HG02885 (cell line): ENCODE results near the gene FOXC1.

Experiments used
- ATAC-seq: cut with Tn5 transposase; IDR thresholded peaks from one replicate; pipeline ENCODE4 v1.9.1; 2021; ENCODE audit warnings: mild to moderate bottlenecking; ENCODE audit not compliant: unreplicated experiment, poor library complexity

The FOXC1 gene

DNA sequence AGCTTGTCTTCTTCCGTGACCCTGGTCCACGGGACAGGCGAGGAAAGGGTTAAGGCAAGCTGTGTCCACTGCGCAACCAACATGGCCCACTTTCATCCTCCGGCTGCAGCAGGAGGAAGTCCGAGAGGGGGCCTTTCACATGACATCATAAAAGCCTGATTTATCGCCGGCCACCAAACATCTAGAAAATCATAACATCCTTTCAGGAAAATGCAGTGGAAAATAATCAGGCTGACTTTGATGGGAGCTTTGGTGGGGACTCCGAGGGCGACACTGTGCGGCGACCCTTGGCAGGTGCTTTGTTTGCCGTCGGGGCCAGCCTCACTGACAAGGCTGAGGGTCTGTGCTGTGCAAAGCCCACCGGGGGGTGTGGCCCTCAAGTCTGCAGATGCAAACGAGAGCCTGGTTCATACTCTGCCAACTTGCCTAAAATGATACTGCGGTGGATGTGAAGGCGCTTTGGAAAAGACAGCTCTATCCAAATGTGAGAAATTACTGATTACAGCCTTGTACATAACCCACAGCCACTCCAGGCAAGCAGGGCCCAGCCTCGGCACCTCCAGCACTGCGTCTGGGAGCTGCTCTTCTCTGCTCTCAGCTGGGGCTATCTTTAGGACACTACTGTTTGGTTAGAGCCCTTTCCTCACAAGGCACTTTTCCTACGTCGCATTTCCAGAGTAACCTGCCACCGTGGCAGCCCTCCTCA is 25.7 kb downstream of the FOXC1 start:
- no peak for ATAC-seq

DNA sequence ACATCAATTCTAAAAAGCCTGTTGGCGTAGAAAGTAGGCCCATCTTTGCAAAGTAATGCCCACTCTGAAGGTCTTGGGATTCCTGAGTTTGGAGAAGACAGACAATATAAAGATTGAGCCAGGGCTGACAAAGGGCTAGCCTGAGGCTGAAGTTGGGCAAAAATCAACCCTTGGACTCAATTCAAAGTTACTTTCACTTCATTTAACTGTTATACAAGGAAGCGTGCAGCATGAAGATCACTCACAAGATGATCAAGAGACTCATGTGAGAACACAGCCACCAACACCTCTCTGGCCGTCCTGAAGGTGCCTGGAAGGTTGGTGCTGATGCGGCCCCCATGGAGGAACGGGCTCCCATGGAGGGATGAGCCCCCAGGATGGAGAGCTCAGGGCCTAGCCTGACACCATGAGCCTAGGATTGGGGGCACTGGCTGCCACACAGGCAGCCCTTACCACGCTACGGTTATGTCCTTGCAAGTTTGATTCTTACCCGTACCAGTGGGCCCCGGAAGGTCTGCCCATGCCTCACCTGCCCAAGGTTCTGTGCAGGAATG is 26.6 kb downstream of the FOXC1 start:
- no peak for ATAC-seq

DNA sequence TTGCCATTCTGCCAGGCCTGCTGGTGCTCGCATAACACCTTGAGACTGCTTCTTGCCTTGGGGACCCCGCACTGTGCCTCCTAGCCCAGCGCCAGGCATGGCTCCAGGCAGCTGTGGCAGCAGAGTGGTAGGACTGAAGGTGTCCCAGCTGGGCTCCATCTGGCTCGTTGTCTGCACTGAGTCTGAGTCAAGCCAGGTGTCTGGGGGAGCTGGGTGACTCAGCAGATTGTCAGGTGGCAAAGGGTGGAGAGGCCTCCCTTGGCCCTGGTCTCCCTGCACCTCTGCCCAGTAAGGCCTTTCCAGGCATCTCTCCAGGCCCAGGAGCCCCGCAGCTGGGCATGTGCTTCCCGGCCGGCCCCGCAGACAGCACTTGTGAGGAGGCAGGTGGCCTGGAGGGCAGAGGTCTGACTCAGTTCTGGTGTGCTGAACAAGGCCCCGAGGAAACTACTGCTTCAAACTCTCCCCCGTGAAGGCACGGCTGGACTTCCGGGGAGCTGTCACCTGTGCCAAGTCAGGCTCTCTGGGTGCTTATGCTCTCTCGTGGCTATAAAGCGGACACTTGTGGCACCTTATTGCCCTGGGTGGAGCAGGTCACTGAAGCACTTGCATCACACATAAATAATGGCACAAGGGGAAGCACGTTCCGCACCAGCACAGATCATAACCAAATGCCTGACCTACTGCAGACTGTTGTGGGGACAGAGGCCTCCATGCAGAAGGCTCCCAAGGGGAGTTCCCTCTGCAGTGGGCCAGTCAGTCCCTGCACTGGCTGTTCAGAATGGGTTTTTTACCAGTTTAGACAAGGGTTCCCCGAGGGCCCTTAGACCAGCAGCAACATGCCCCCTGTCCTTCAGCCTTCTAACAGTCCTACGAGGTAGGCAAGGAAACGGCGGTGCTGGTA is 27.5 kb downstream of the FOXC1 start:
- no peak for ATAC-seq

DNA sequence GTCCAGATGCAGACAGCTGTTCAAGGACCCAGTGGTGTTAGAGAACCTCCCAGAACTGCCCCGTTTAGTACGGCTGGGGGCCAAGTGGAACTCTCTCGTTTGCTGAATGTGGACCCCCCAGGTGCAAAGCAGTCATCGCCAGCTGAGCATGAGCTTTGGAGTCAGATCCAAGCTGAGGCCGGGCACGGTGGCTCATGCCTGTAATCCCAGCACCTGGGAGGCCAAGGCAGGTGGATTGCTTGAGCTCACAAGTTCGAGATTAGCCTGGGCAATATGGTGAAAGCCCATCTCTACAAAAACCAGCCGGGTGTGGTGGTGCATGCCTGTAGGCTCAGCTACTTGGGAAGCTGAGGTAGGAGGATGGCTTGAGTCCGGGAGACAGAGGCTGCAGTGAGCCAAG is 29.7 kb downstream of the FOXC1 start:
- ATAC-seq, result no peak

DNA sequence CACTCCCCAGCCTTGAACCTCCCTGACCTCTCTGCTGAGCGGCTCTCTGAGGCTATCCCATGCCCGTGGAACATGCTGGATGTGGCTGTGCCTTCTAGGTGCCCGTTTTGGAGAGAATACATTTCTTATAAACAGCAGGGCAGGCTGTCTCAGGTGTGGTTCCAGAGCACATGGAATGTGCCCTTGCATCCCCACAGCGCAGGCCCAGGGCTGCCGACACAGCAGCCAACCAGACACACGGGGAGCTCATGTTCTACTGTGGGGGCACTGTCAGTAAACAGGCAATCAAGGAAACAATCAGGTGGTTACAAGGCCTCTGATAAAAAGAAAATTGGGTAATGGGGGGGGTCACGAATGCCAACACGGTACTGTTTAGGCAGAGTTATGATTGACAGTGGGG is 30.8 kb downstream of the FOXC1 start:
- ATAC-seq, result no peak

GRCh38 chr6:1641343-1641885 is 31.7 kb downstream of the FOXC1 start:
- ATAC-seq, result no peak

- ATAC-seq, result no peak
Measured at GRCh38 chr6:1643111-1643510, 33.4 kb downstream of the FOXC1 start.

DNA sequence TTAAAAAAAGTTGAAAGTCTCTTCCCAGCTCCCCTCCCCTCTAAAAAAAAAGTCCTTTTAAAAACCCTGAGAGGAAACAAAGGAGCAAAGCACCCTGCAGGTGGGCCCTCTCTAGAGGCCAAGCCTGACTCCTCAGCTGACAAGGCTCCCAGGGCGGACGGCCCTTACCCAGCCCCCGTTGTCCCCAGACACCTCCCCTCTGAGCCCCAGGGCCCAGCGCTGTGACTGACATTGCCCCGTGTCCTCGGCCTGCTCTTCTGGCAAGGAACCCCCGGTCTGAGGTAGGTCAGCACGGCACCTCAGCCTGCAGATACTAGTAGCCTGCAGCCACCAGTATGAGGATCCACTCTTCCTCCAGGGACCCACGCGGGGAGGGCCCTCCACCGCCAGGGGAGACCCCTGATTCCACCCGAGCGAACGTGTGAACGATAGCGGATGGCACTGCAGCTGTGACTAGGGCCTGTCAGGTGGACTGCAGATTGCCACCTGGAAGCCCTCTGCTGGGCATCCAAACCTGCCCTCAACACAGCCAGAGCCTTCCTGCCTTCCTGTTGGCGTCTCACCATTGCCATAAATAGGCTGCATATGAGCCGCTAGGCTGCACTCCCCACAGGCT is 34.2 kb downstream of the FOXC1 start:
- no peak for ATAC-seq

DNA sequence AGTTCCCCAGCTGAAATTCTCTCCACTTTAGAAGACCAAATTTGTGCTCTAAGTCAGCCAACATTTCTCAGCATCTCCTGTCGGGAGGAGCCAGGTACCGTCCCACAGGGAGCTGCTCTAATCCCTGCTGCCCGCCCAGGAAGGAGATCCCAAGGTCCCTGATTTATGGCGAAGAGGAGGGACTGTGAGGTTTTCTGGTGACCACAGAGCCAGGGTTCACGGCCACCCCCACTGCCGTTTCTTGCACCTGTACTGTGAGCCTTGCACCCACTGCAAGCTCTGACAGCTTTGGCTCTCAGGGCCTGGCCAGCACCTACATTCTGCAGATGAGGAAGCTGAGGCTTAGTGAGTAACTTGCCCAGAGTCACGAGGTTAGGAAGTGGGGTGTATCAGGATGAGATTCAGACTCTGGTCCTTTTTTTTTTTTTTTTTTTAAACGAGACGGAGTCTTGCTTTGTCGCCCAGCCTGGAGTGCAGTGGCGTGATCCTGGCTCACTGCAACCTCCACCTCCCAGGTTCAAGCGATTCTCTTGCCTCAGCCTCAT is 34.9 kb downstream of the FOXC1 start:
- ATAC-seq, result no peak

GRCh38 chr6:1645466-1646185 is 35.9 kb downstream of the FOXC1 start:
- no peak for ATAC-seq

DNA sequence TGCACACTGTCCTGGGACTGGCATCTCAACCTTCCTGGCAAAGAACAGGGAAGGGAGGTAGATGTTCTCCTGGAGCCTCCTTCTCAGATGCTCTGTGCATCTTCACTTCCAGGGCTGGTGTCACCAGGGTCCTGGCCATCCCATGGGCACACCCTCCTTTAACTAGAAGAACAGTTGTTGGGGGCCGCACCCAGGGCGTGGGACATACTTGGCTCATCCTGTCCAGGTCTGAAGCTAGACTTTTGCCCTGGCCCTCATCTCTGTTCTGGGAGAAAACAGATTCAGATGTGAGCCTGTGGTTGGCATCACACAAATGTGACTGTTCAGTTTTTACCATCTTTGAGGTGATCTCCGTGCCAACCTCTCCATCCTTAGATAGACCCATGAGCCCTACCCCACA is 41.6 kb downstream of the FOXC1 start:
- ATAC-seq, result no peak

DNA sequence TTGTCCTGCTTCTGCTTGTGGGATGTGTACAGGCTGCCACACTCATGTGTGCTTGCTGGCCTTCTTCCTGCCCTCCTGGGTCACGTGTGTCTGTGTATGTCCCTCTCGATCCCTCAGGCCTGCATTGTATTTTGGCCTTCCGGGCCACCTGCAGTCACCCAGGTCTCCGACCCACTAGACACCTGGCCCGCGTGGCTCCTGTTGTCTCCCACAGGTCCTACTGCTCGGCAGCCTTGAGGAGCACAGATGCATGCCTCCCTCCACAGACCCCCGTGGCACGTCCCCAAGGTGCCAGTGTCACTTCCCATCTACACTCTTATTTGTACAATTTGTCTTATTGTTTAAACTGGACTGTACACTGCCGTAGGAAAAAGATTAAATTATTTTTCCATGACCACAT is 43.1 kb downstream of the FOXC1 start:
- no peak for ATAC-seq

DNA sequence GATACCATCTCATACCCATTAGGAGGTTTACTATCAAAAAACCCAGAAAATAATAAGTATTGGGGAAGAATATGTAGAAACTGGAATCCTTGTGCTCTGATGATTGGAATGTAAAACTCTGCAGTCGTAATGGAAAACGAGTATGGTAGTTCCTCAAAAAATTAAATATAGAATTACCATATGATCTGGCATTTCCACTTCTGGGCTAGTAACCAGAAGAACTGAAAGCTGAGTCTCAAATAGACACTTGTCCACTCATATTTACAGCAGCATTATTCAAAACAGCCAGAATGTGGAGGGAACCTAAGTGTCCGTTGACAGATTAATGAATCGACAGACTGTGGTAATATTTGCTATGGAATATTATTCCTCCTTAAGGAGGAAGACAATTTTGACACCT is 44.3 kb downstream of the FOXC1 start:
- no peak for ATAC-seq

- ATAC-seq, result no peak
Measured at GRCh38 chr6:1657116-1657770, 47.5 kb downstream of the FOXC1 start.

DNA sequence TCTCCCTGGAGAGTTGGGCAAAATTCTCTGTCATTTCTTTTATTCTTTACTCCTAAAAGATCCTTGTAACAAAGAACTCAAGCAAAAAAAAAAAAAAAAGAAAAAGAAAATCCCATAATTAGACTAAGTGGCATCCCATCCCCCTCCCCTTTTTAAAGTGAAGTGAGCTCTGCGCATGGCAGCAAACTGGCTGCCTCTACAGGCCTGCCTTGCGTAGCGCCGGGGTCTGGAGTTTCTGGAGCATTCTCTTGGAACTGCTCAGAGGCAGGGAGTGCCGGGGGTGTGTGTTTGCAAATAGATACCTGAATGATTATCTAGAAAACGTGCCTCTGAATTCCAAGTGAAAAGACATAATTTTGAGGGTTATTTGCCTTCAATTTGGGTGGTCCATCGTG is 48.1 kb downstream of the FOXC1 start:
- no peak for ATAC-seq

GRCh38 chr6:1658212-1659005 is 48.7 kb downstream of the FOXC1 start:
- ATAC-seq, result no peak

DNA sequence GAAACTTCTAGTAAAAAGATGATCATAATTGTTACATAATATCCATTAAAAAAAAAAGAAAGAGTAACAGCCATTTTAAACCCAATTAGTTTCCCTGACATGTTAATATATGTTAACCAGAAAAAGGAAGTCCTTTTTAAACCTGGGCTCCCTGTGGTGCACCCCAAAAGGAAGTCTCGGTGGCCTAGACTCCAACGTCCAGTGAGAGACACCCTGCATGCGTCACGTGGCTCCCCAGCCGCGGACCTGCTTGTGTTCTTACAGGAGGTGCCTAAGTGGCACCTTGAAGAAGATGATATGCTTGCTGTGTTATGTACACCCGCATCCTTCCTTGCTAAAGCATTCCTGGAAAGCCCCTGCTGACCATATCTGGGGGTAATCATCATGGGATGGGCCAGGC is 50.1 kb downstream of the FOXC1 start:
- ATAC-seq, result peak; percentile 50

DNA sequence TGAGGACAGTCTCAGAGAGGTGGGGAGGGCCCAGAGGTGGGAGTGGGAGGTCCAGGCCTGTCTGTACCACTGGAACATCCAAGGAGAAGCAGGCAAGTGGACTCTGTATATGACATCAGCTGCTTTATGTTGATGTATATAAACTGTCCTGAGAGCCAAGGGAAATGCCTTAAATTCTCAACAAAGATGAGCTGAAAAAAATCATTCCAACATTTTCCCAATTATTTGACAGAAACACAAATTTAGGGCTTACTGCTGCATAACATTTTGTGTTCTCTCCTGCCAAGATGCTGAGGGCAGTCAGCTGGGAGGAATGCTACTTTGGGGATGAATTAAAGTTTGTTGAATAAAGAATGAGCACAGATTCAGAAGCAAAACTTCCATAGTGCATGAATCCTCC is 52.8 kb downstream of the FOXC1 start:
- ATAC-seq, result no peak
